ENCODE data around the gene ENOPH1.

GRCh38 chr4:82433791-82434190 is 3.4 kb downstream of the ENOPH1 start:
- TF ChIP-seq CTCF (conservative IDR thresholded peaks at IDR 0.05; ENCODE audit: low read length) (no peak), EZH2phosphoT487 (IDR thresholded peaks at IDR 0.05; ENCODE audit: borderline replicate concordance) (no peak)

All from Loucy (cell line).